ENCODE data around the gene CALML5.
"Not testable (repeated sequence)": the region's sequence is repeated elsewhere in the genome, so short reads cannot be mapped to it uniquely, and the experiment has no call there.

CALML5 gene

DNA sequence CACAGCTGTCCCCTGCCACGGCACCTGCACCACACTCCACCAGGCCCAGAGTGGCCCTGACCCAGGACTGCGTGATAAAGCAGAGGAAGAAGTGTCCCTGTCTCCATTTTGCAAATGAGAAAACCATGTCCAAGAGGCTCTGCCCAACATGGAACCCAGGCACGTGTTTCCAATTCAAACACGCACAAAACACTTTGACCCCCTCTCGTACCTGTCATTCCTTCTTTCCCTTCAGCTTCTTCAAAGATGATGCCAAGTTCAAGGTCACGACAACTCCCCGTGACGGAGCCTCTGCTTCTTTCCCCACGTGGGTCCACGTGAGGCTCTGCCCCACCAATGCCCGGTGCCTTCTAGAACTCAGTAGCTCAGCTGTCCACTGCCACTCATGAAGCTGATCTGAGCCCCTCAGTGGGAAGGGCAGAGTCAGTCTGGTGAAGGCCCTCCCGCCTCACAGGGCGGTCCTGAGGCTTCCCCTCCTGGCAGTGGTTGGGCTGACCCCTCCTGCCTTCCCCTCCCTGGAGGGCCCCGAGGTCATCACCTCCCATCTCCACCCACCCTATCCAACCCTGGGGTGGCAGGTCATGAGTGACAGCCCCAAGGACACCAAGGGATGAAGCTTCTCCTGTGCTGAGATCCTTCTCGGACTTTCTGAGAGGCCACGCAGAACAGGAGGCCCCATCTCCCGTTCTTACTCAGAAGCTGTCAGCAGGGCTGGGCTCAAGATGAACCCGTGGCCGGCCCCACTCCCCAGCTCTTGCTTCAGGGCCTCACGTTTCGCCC is 19.0 kb downstream of the CALML5 start:
- DNase-seq = no peak

DNA sequence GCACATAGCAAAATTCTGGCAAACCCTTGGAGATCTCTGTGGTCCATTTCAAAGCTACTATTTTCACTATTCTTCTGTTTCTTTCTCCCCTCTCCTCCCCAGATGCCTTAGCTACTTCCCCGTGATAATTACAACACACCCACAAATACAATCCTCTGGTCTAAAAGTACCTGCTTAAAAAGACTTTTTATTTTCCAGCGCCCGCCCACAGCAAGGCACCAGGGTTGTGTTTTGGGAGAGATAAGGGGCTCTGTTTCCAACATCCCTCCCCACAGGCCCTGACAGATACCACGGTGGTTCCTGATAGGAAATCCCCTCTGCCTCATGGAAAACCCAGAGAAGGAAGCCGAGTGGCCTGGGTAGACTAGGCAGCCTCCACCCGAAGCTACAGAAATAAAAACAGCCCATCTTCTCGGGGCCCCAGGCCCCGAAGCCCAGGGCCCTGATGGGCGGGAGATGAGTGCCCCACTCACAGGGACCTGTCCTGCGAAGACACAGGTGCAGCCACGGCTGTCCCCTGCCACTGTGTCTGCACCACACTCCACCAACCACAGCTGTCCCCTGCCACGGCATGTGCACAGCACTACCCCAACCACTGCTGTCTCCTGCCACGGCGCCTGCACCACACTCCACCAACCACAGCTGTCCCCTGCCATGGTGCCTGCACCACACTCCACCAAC is 19.7 kb downstream of the CALML5 start:
- DNase-seq = no peak

DNA sequence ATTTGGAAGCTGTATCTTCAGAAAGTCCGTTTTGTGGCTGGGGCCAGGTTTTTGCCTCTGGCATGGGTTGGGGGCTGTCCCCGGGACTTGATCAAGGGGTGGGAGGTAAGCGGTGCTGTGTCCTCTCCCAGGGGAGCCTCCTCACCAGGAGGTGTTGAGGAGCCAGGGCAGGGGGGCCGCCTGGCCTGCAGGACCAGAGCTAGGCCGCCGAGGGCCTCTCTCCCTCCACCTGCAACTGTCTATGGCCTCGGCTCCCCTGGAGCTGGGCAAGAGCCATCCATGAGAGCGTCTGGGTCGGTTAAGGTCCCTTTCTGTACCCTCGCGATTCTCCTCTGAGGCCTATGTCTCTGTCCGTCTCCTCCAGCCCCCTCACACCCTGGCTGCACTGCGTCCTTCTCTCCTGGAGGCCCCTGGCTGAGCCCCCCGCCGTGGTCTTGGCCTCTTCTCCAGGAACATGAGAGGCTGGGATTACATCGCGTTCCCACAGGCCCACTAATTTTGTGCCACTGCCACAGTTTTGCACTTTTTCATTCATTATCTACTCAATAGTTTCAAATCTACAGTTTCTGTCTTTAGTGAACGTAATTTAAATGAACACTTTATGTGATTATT is 20.6 kb downstream of the CALML5 start:
- DNase-seq = no peak

DNA sequence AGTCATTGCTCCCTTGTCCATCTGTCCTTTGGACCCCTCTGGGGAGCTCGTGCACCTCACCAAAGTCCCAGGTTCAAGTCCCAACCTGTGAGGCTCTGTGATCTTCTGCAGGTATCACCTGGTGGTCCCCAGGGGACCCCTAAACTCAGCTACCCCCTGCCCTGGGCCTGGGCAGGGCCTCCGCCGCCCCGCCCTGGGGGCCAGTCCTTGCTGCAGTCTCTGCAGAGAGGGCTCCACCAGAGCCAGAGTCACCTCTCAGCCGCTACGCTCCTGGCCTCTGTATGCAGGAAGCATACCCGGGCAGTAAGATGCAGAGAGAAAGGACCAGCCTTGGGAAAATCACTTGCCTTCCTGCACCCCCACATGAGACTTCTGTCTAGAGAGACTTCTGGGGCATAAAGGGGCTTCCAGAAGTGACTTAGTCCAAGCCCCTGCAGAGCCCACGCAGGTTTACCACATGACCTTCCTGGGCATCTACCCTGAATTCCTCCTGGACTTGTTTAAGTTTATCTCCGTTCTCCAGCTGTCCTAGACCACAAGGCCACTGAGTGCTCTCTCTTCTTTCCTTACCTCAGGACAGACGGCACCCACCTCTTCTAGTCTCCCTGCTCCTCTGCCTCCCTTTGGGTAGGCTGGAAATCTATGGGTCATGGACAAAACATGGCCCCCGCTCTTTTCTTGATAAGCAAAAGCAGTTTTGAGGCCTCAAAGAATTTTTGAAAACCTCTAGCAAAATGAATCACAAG is 21.2 kb downstream of the CALML5 start:
- no peak for DNase-seq

DNA sequence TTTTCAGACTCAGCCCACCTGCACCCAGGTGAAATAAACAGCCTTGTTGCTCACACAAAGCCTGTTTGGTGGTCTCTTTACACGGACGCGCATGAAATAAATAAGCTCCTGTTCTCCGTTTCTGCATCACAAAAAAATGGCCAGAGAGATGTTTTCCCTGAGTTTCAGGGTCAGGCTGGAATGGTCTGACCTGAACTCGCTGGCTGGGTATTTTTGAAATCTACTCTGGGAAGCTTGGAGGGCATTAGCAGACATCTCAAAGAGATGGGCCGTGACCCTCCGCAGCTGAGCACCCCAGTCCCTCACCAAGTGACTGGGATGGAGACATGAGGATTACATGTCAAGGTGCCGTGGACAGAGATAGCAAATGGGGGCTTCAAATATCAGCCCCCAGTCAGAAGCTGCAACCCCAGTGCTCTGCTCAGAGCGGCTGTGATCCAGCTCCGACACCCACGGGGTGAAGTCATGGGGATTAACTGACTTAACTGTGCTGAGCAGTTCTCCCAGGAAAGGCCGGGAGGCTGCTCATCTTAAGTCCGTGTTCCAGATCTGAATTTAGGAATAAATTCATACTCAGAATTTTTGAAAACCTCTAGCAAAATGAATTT is 22.3 kb downstream of the CALML5 start:
- DNase-seq = no peak

DNA sequence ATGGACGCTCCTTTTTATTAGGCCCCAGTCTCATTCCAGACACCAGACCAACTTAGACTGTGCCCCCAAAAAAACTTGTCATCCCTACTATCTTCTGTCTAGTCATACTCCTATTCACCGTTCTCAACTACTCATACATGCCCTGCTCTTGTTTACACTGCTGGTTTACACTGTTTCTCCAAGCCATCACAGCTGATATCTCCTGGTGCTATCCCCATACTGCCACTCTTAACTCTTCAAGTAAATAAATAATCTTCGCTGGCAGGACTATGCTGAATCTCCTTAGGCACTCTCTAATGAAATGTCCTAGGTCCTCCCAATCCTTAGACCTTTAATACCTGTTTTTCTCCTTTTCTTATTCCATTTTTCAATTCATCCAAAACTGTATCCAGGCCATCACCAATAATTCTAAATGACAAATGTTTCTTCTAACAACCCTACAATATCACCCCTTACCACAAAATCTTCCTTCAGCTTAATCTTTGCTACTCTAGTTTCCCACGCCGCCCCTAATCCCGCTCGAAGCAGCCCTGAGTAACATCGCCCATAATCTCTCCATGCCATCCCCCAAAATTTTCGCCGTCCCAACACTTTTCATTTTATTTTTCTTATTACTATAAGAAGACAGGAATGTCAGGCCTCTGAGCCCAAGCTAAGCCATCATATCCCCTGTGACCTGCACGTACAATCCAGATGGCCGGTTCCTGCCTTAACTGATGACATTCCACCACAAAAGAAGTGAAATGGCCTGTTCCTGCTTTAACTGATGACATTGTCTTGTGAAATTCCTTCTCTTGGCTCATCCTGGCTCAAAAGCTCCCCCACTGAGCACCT is 23.2 kb downstream of the CALML5 start:
- DNase-seq = not testable (repeated sequence)

DNA sequence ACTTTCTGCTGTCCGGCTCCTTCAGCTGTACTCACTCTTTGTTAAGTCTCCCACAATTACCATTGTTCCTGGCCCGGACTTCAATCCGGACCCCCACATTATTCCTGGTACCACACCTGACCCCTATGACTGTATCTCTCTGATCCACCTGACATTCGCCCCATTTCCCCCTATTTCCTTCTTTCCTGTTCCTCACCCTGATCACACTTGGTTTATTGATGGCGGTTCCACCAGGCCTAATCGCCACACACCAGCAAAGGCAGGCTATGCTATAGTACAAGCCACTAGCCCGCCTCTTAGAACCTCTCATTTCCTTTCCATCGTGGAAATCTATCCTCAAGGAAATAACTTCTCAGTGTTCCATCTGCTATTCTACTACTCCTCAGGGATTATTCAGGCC is 24.3 kb downstream of the CALML5 start:
- not testable (repeated sequence) for DNase-seq

DNA sequence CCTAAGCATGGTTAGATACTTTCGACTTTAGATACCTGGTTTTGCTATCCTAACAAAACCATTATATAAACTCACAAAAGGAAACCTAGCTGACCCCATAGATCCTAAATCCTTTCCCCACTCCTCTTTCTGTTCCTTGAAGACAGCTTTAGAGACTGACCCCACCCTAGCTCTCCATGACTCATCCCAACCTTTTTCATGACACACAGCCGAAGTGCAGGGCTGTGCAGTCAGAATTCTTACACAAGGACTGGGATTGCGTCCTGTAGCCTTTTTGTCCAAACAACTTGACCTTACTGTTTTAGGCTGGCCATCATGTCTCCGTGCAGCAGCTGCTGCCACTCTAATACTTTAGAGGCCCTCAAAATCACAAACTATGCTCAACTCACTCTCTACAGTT is 24.7 kb downstream of the CALML5 start:
- not testable (repeated sequence) for DNase-seq

DNA sequence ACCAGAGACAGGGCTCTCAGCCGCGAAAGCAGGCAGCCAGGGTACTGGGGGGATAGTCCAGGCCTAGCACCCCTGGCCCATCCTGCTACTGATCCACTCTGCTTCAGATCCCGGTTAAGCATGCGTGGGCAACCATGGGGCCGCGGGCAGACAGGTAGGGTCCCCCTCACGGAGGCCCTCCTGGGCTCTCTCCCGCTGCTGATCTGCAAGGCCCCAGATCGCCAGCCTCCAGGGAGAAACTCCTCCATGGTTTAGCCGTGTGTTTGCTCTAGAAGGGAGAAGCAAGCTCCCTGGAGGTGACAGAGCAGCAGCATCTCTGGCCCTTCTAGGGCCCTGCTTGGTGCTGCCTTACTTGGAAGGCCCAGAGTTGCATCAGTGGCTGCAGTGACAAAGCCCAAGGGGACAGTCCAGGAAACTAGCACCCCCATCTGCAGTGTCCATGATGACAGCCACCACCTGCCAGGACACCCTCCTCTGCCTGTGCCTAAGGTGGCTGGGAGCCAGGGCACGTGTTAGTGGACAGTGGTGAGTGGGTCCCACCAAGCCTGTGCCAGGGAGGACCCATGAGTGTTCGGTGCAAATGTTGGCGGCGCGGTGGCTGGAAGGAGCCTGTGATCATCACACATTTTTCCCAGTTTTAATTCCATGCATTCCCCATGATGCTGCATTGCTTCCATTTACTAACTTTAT is 29.2 kb downstream of the CALML5 start:
- no peak for DNase-seq

DNA sequence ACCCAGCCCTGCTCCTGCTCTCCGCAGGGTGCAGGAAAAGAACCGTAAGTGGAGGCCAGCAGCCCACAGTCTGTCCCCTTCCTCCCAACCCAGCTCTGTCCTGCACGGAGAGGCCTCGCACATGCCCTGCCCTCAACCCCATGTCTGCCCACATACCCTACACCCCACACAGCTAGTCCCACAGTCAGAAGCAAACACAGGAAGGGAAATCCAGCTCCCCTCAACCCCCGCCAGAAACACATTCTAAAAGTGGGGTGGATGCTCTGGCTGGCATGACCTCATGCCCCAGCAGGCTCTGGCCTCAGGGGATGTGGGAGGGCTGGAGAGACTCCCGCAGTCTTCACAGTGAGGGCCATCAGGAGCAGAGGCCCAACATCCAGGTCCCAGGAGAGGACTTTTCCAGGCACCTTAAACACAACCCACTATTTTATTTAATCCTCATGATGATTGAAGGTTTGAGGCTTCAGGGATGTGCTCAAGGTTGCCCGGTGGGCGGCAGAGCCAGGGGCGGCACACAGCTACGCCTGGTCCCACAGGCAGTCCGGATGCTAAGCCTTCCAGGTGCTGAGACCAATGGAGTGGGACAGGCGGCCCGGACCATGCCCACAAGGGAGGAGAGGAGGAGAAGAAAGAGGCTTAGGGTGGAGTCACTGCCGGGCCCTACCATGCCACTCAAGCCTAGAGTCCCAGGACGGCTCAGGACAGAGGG is 29.9 kb downstream of the CALML5 start:
- no peak for DNase-seq

DNA sequence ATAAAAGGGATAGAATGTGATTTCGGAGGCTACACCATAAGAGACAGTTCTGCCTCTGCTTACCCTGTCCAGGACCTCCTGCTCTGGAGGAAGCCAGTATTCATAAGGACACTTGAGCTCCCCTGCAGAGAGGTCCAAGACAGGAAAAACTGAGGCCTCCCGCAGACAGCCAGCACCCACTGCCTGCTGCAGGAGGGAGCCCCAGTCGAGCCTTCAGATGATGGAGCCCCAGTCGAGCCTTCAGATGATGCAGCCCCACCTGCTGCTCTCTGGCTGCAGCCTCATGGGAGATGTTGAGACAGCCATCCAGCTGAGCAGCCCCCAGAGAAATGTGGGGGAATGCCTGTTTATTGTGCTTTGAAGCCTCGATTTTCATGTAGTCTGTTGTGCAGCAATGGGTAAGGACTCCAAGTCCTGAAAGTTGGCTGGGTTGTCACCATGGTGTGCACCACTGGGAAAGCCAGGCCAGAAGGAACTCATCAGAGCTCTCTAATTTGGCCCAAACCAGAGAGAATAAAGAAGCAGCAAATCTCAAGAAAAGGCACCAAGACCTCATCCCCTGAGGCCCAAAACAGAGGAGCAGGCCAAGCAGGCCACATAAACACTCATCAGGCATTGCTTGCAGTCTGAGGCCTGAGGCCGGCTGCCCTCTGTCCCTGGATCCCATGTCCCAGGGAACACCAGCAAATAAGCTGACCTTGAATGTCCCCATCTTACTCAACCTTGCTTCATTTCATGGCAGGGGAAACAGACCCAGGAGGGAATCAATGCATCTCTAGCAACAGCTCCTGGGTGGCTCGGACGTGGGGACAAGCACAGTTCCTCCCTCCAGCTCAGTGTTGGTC is 30.9 kb downstream of the CALML5 start:
- DNase-seq = no peak

DNA sequence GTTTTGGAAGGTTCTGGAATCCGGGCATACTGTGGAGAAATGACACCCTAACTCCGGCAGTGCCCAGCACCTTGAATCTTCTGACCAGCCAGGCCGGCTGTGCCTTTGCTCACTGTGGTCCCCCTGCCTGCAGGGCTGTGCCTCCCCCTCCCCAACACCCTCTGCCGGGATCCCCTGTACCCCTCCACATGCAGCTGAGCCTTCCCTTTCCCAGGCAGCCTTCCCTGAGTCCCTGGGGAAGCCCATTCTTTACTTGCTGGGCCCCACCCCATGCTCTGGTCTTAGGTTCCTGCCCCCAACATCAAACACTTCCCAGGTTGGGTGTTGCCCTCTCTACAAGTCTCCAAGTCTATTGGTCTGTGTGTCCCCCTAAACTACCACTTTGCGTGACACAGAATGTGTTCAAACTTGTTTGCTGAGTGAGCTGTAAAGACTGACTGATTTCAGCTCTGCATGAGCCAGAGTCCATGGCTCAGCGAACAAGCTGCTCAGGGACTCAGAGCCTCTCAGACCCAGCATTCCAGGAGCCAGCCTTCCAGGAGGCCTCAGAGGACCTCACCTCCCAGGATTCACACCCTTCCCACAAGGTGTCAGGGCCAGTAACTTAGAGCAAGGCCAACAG is 31.6 kb downstream of the CALML5 start:
- DNase-seq = no peak

DNA sequence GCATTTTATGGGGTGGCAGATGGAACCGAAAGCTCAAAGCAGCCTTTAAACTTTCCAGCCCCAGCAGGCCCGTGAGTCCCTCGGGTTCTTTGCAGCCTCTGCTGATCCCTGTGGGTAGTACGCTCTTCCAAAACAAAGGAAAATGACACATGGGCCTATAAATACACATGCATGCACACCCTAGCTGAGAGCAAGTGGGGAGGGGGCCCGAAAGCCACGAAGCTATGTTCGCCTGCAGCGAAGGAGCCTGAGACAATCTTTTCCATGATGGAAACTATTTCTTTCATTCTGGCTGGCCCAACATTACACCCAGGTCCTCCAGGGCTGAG is 32.2 kb downstream of the CALML5 start:
- DNase-seq = no peak

DNA sequence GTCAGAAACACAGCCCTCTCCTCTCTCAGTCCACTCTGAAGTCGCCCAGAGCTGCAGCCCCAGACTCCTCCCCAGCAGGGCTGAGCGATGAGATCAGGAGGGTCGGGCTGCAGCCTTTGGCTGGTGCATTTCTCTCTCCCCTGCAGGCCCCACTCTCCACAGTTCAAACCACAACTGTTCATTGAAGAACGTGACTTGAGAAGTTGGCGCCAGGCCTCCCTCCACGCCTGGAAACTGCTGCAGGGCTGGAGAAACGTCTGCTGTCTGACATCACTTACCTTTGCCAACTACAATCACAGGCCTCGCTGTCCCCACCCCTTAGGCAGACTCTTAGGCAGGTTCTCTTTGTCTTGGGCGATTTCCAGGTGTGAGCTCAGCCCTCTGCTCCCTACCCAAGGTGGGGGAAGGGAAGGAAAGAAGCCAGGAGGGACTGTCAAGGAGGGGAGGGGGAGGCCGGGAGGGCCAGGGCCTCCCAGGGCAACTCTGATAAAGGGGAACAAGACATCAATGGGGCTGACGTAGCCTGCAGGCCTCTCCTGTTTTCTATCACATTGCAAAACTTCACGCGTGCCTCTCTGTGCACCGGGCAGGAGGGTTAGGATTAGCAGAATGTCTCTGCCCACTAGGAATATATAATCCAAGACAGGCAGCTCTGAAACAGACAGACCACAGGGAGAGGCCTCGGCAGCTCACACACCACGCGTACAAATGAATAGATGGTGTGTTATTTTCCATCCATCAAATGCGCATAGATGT is 32.7 kb downstream of the CALML5 start:
- DNase-seq = no peak

DNA sequence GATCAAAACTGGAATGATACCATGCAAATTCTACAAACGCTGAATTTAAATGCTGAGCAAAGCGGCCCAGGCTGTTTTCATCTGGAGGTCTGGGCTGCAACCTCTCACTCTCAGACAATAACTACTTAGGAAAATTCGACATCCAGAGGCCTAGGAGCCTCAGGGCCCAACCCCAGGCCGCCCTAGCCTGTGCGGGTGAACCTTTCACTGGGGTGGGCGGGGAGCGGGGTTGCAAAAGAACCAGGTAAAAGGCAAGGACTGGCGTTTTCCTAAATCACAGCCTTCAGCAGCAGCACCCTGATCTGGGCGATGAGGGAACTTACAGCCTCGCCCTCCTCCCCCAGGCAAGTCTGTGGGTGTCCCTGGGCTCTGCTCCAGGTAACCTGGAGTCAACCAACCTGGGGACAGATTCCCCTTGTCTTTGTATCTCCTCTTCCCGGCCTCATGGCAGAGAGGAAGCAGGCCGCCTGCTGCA is 33.4 kb downstream of the CALML5 start:
- no peak for DNase-seq

DNA sequence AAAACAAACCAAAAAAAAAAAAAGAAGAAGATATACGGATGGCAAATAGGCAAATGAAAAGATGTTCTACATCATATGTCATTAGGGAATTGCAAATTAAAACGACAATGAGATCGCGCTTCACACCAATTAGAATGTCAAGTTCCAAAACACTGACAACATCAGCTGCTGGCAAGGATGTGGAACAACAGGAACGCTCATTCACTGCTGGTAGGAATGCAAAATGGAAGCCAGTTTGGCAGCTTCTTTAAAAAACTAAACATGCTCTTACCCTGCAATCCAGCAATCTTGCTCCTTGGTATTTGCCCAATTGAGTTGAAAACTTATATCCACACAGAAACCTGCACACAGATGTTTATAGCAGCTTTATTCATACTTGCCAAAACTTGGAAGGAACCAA is 34.8 kb downstream of the CALML5 start:
- no peak for DNase-seq

DNA sequence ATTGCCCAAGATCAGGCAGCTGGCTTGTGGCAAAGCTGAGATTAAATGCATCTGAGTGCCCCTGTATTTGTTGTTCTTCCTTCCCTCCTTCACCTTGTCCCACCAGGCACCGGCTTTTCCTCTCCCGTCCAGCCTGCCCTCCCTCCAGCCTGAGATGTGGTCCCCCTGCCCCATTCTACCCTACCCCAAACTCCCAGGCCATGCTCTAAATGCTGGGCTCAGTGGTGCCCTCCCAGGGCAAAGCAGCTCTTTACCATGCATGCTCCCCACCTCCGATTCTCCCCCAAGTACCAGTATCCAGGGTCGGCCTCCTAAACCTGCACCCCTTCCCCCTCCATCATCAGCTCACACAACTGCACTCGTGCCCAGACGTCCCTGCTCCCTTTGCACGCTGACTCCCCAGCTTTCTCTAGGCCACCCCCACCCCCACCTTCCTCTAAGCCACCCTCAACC is 36.5 kb downstream of the CALML5 start:
- DNase-seq = no peak
